Pancreas (tissue), 10 donors: ENCODE data around the gene SERPINB10. TPM values are rescaled to one million over a fixed set of nuclear protein-coding genes. Genes with fewer than 3 reads are reported as not detected.
"Not testable (repeated sequence)": the region's sequence is repeated elsewhere in the genome, so short reads cannot be mapped to it uniquely, and the experiment has no call there.

Experiments used
- ATAC-seq, 4 donors: fragments of 200-7000 bp; cut with Tn5 transposase; one replicate each; pipeline versions ENCODE4 v1.8.0 to v1.9.1; 2020; ENCODE audit warnings: mild to moderate bottlenecking in 4 of 4, moderate library complexity in 4 of 4
- DNase-seq, 6 donors: peaks; one replicate each; pipeline ENCODE4 v3.0.0-alpha.2; 2020
- FAIRE-seq: peaks from 2 replicates; lab custom pipeline; 2012; peaks lifted over from hg19 to GRCh38; lab: Jason Lieb, UNC
- H3K27ac ChIP-seq, 4 donors: fragments of 200-600 bp; sonication (generic); 1 replicate in 3 of 4; 2 replicates in 1 of 4; pipeline versions ENCODE4 v1.5.0 to v1.8.0; 2020
- H3K27me3 ChIP-seq, 4 donors: fragments of 200-600 bp; one replicate each; pipeline ENCODE4 v1.8.0; 2021
- H3K36me3 ChIP-seq, 3 donors: fragments of 200-600 bp; sonication (generic) in 1 of 3; one replicate each; pipeline versions ENCODE4 v1.5.0 to v1.8.0; 2020 to 2021
- H3K4me1 ChIP-seq, 3 donors: fragments of 200-600 bp; one replicate each; pipeline ENCODE4 v1.8.0; 2021
- H3K4me3 ChIP-seq, 4 donors: fragments of 200-600 bp; sonication (generic) in 2 of 4; one replicate each; pipeline versions ENCODE4 v1.5.0 to v1.8.0; 2020 to 2021
- H3K9me3 ChIP-seq, 4 donors: fragments of 200-600 bp; one replicate each; pipeline ENCODE4 v1.8.0; 2021
- CTCF ChIP-seq, 4 donors: fragments of 200-600 bp; sonication (generic) in 3 of 4; IDR thresholded peaks; one replicate each; pipeline versions ENCODE4 v1.5.0 to v1.8.0; 2021; ENCODE audit warnings: antibody characterized with exemption in 4 of 4
- WGBS, 2 donors: extraction: QIAGEN DNeasy Blood & Tissue Kit; methylation state at CpG; one replicate each; pipeline ENCODE4 v1.1.7; 2013; 5-methylcytosine and 5-hydroxymethylcytosine counted together
- intact Hi-C, 3 donors: fragments of 100-400 bp; cut with DNase I; formaldehyde crosslinking; loops; one replicate each; pipeline versions ENCODE4 v1.11.1 to v1.14.2; 2022
- polyA plus RNA-seq, 2 donors: library from polyadenylated mRNA; stranded (reverse); fragments of 200-250 nt; gene quantifications; one replicate each; pipeline ENCODE4 v1.2.3, GENCODE V29; 2013
- total RNA-seq, 6 donors: library from RNA; stranded (reverse); fragmentation: NEBNext Ultra II Directional in 4 of 6; extraction: Animal tissue kit (Norgen Biotek cat#: 25700) in 4 of 6; gene quantifications; one replicate each; pipeline versions ENCODE4 v1.2.1 to v1.2.4, GENCODE V29; 2021 to 2023
- donor health status: healthy with polysubstance abuse.
- donor health status: DM: no; HTN: no; CAD: no; lungs with moderate emphysema.
- donor health status: DM: no; HTN: no; CAD: no.
- donor health status: control.
- donor health status: control.
- donor health status: Bipolar disorder and iron deficiency.
- donor health status: DM: yes; HTN: yes; CAD: no.
- donor health status: DM: no; HTN: no; CAD: no.
- donor health status: DM: no; HTN: no; CAD: no.
- donor health status: DM: yes; HTN: yes; CAD: no.

SERPINB10 gene
- total and polyA plus RNA-seq, 8 donors = not detected

- Histone ChIP-seq H3K4me1 (no peaks in the 10 kb centered on the region), H3K27me3 (peaks cover 0 to 4% (median 0%) of the 10 kb centered on the region in 4 donors), H3K36me3 (no peaks in the 10 kb centered on the region), H3K4me3 (peak overlapping the region; percentile 4 to 52 (median 44)), H3K9me3 (no peaks in the 10 kb centered on the region), H3K27ac (no peak overlapping the region)
- TF ChIP-seq CTCF (IDR thresholded peaks at IDR 0.05) = peak; percentile 64 to 77 (median 66)
- FAIRE-seq = no peak
- intact Hi-C loops = loop anchor here in 1 of 3 donors (10.0 kb wide), 1 partner anchor 112 kb away; no protein-coding TSS in a partner anchor
- peak; percentile 80 to 93 (median 86) for DNase-seq
- WGBS, 2 donors = 2% methylated on average over 51 to 54 of the region's 54 CpGs
- ATAC-seq = peak; percentile 100
Measured at GRCh38 chr18:63936156-63936931, 28.6 kb downstream of the SERPINB10 start.

GRCh38 chr18:63936932-63937393 is 29.2 kb downstream of the SERPINB10 start:
- DNase-seq (no peak), ATAC-seq (peak in 1 of 4 donors; percentile 14), FAIRE-seq (no peak)

GRCh38 chr18:63940008-63940407 is 32.2 kb downstream of the SERPINB10 start:
- Histone ChIP-seq H3K27ac (no peak overlapping the region), H3K27me3 (peaks cover 0 to 4% (median 0%) of the 10 kb centered on the region in 4 donors), H3K4me1 (no peaks in the 10 kb centered on the region), H3K9me3 (no peaks in the 10 kb centered on the region), H3K36me3 (no peaks in the 10 kb centered on the region), H3K4me3 (no peak overlapping the region)
- no peak for FAIRE-seq
- DNase-seq = no peak
- intact Hi-C loops = no loop called here
- 89 to 92% methylated on average over 8 of the region's 8 CpGs for WGBS, 2 donors
- no peak for TF ChIP-seq CTCF (IDR thresholded peaks at IDR 0.05)
- no peak for ATAC-seq

More at GRCh38 chr18:63936932-63937393, 29.2 kb downstream of the SERPINB10 start:
- no peak overlapping the region for H3K27ac ChIP-seq
- TF ChIP-seq CTCF (IDR thresholded peaks at IDR 0.05) = no peak
- H3K9me3 ChIP-seq = no peaks in the 10 kb centered on the region
- 34% methylated on average over 19 of the region's 19 CpGs for WGBS, 2 donors
- H3K36me3 ChIP-seq = no peaks in the 10 kb centered on the region
- H3K4me3 ChIP-seq = peak overlapping the region in 2 of 4 donors; percentile 41 to 52
- intact Hi-C loops = loop anchor here in 1 of 3 donors (10.0 kb wide), 1 partner anchor 112 kb away; no protein-coding TSS in a partner anchor
- H3K27me3 ChIP-seq = peaks cover 0 to 4% (median 0%) of the 10 kb centered on the region in 4 donors
- H3K4me1 ChIP-seq = no peaks in the 10 kb centered on the region

GRCh38 chr18:63940543-63941050 is 32.8 kb downstream of the SERPINB10 start:
- H3K4me1 ChIP-seq, ATAC-seq, H3K9me3 ChIP-seq, intact Hi-C loops, H3K27ac ChIP-seq, H3K4me3 ChIP-seq, FAIRE-seq, H3K36me3 ChIP-seq, DNase-seq, H3K27me3 ChIP-seq: not testable (repeated sequence)
- 65 to 77% methylated on average over 17 of the region's 17 CpGs for WGBS, 2 donors

- Histone ChIP-seq H3K4me3 (no peak overlapping the region), H3K27ac (no peak overlapping the region), H3K27me3 (peaks cover 0 to 4% (median 0%) of the 10 kb centered on the region in 4 donors), H3K36me3 (no peaks in the 10 kb centered on the region), H3K9me3 (no peaks in the 10 kb centered on the region), H3K4me1 (no peaks in the 10 kb centered on the region)
- no peak for ATAC-seq
- no peak for FAIRE-seq
- no peak for DNase-seq
- no peak for TF ChIP-seq CTCF (IDR thresholded peaks at IDR 0.05)
- WGBS, 2 donors = 82 to 87% methylated on average over 3 of the region's 3 CpGs
- intact Hi-C loops = no loop called here
Measured at GRCh38 chr18:63947051-63947790, 39.5 kb downstream of the SERPINB10 start.
